Measurements from ENCODE around the gene MAML3.

Gene MAML3

DNA sequence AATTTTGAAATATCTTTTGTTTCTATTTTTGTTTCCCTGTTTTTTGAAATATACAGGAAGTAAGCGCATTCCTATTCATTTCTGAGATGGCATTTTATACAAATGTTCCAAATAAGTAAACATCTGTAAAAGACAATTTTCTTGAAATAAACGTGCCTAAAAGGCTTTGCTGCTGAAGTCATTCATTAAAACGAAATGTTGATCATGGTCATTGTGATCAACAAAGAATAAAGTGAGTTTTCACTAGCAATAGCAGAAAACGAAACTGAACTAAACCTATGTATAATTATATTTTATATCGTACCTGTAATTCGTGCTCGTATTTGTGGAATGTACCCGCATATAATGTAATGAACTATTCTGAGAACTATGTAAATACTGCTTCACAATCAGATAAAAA lies 267.2 kb downstream of the MAML3 start:
- TF ChIP-seq, protein P1, sequence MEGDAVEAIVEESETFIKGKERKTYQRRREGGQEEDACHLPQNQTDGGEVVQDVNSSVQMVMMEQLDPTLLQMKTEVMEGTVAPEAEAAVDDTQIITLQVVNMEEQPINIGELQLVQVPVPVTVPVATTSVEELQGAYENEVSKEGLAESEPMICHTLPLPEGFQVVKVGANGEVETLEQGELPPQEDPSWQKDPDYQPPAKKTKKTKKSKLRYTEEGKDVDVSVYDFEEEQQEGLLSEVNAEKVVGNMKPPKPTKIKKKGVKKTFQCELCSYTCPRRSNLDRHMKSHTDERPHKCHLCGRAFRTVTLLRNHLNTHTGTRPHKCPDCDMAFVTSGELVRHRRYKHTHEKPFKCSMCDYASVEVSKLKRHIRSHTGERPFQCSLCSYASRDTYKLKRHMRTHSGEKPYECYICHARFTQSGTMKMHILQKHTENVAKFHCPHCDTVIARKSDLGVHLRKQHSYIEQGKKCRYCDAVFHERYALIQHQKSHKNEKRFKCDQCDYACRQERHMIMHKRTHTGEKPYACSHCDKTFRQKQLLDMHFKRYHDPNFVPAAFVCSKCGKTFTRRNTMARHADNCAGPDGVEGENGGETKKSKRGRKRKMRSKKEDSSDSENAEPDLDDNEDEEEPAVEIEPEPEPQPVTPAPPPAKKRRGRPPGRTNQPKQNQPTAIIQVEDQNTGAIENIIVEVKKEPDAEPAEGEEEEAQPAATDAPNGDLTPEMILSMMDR (IDR thresholded peaks at IDR 0.05; ENCODE audit: low read depth, low read length) = no peak
- peak in 1 of 2 donors; percentile 17 for DNase-seq (ENCODE audit: low read depth in 2 of 2)
- H3K4me3 ChIP-seq (replicated peaks in 1 of 2; ENCODE audit: low read depth in 2 of 2, low read length in 2 of 2) = peak overlapping the region in 1 of 2 donors; percentile 22

DNA sequence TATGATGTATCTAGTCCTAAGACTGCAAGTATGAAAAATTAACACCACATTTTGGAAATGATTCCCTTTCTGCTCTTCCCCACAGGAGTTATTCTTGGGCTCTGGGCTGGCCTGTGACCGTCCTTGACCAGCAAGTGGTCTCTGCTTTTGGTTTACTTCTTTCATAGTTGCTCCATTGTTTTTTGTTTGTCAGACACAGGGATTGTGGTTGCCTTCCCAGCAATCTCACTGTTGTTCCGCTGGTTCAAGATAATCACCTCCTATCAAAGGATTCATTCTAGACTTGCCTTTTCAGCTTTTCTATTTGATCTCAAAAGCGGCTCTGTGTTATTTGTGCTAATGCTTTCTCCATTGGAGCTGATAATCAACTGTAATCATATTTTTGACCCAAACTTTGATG lies 269.5 kb downstream of the MAML3 start:
- no peak overlapping the region for H3K4me3 ChIP-seq (replicated peaks in 1 of 2; ENCODE audit: low read depth in 2 of 2, low read length in 2 of 2)
- TF ChIP-seq, protein P1 (IDR thresholded peaks at IDR 0.05; ENCODE audit: low read depth, low read length) = no peak
- no peak for DNase-seq (ENCODE audit: low read depth in 2 of 2)

DNA sequence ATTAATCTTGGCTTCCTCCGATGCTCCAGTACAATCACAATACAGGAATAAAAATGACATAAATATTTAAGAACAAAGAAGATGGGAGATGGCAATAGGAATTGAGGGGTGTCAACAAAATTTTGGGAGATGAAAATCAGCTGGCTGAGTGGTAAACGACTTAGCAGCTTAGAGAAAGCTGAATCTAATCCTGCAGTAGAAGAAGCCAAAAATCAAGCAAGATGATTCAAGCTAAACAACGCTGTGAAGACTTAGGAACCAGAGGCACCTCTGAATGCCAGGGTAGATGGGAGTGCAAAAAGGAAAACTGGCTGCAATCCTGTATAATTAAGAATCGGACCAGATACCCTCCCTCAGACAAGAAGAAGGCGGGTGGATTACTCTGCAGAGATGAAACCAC lies 273.1 kb downstream of the MAML3 start:
- TF ChIP-seq, protein P1 (IDR thresholded peaks at IDR 0.05; ENCODE audit: low read depth, low read length) = no peak
- DNase-seq (ENCODE audit: low read depth in 2 of 2) = no peak
- no peak overlapping the region for H3K4me3 ChIP-seq (replicated peaks in 1 of 2; ENCODE audit: low read depth in 2 of 2, low read length in 2 of 2)

DNA sequence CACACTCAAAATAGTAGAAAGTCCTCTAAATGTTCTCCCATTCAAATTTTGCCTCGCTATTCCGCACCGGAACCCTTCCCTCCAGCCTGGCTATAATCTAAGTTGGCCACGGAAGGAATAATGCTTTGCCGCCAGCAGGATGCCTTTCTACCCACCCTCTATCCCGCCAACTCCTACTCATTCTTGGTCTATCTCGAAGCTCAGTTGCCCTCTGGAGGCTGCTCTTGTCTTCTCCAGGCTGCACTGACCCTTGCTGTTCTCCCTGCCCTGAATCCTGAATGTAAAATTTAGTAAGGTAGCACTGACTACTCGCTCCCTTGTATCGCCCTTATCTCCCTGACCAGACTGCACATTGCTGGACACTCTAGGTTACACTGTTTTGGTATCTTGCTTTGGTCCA lies 275.9 kb downstream of the MAML3 start:
- no peak for DNase-seq (ENCODE audit: low read depth in 2 of 2)
- no peak overlapping the region for H3K4me3 ChIP-seq (replicated peaks in 1 of 2; ENCODE audit: low read depth in 2 of 2, low read length in 2 of 2)
- TF ChIP-seq, protein P1 (IDR thresholded peaks at IDR 0.05; ENCODE audit: low read depth, low read length) = no peak

DNA sequence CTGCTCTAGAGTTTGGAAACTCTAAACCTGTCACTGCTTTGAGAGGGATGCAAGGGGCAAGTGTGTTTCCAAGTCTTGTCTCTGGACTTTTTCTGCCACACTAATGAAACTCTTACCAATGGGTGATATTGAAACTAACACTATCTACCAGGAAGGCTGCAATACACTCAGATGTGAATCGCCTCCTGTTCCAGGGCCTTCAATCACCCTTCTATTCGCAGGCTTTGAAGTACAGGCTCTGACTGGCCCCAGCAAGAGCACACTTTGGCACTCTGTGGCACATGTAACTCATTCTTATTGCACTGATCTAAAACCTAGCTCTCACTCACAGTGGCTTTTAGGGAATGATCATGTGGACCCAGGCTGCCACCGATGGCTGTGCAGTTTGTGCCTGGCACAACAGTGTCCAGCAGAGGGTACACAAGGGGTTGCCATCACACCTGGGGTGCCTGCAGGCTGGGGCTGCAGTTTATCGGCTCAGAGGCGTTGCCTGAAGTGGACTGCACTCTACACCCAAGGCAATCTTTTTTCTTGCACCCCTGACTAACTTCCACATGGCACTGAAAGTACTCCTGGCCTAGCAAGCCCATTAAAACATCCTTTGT lies 277.5 kb downstream of the MAML3 start:
- DNase-seq (ENCODE audit: low read depth in 2 of 2) = no peak
- H3K4me3 ChIP-seq (replicated peaks in 1 of 2; ENCODE audit: low read depth in 2 of 2, low read length in 2 of 2) = no peak overlapping the region
- TF ChIP-seq, protein P1 (IDR thresholded peaks at IDR 0.05; ENCODE audit: low read depth, low read length) = no peak

DNA sequence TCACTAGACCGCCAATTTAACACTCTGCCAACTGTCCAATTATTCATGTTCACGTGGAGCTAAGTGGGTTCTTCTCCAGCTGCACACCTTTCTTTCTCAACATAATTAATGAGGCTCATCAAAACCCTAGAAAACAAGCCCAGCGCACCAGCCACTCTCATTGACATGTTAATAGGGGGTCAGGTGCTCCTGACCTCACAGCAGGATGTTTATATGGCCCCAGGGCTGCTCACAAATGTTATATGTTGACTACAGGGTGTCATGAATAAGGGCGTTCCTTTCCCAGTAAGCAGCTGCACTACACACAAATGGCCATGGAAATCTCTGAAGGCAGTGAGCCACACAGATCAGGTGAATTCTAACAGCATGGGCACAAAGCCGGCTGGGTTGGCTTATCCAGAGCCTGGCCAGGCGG lies 278.6 kb downstream of the MAML3 start:
- TF ChIP-seq, protein P1 (IDR thresholded peaks at IDR 0.05; ENCODE audit: low read depth, low read length) = no peak
- H3K4me3 ChIP-seq (replicated peaks in 1 of 2; ENCODE audit: low read depth in 2 of 2, low read length in 2 of 2) = no peak overlapping the region
- no peak for DNase-seq (ENCODE audit: low read depth in 2 of 2)
